Right lobe of liver (tissue), 4 donors: ENCODE results near the gene PBX2.

Experiments used
- CTCF ChIP-seq, 4 donors: fragments of 200-600 bp in 3 of 4; fragments of 450-650 bp in 1 of 4; IDR thresholded peaks; one replicate each; pipeline versions ENCODE4 v1.5.1 to v1.8.0; 2016 to 2022; ENCODE audit warnings: antibody characterized with exemption in 4 of 4, mild to moderate bottlenecking in 2 of 4
- POLR2A ChIP-seq: fragments of 450-650 bp; IDR thresholded peaks from one replicate; pipeline ENCODE4 v1.6.1; 2017; ENCODE audit warnings: antibody characterized with exemption, mild to moderate bottlenecking
- donor health status: DM: no; HTN: no; CAD: no.
- donor health status: DM: no; HTN: no; CAD: no.
- donor health status: DM: no; HTN: yes; CAD: no.

- TF ChIP-seq CTCF (IDR thresholded peaks at IDR 0.05) (no peak), POLR2A (no peak)
Measured at GRCh38 chr6:32196682-32197616, 6.9 kb upstream of the PBX2 start.
